Neural progenitor cell (in vitro differentiated cells): Measurements from ENCODE around the gene ADTRP. TPM values are rescaled to one million over a fixed set of nuclear protein-coding genes. Genes with fewer than 3 reads are reported as not detected.

ENCODE experiments used
- DNase-seq: peaks from one replicate; pipeline ENCODE4 v3.0.0-alpha.2; 2016; ENCODE audit warnings: low spot score
- H2AFZ ChIP-seq: fragments of 200-600 bp; sonication (generic); replicated peaks from 2 replicates; pipeline ENCODE4 v1.6.1; 2016; ENCODE audit warnings: antibody characterized with exemption
- H3F3A ChIP-seq: fragments of 200-600 bp; sonication (generic); 2 replicates; pipeline ENCODE4 v1.6.1; 2016; ENCODE audit warnings: antibody characterized with exemption, low read depth
- H3K27ac ChIP-seq: fragments of 200-600 bp; sonication (generic); 2 replicates; pipeline ENCODE4 v1.5.1; 2016; ENCODE audit warnings: mild to moderate bottlenecking
- H3K27me3 ChIP-seq: fragments of 200-600 bp; sonication (generic); 2 replicates; pipeline ENCODE4 v1.6.1; 2016; ENCODE audit warnings: mild to moderate bottlenecking, moderate library complexity
- H3K36me3 ChIP-seq: fragments of 200-600 bp; sonication (generic); 2 replicates; pipeline ENCODE4 v1.5.1; 2016
- H3K4me1 ChIP-seq: fragments of 200-600 bp; sonication (generic); 2 replicates; pipeline ENCODE4 v1.6.1; 2016; ENCODE audit warnings: mixed run types
- H3K4me2 ChIP-seq: fragments of 200-600 bp; sonication (generic); 2 replicates; pipeline ENCODE4 v1.6.1; 2016
- H3K4me3 ChIP-seq: fragments of 200-600 bp; sonication (generic); 2 replicates; pipeline ENCODE4 v1.5.1; 2016
- H3K79me2 ChIP-seq: fragments of 200-600 bp; sonication (generic); 2 replicates; pipeline ENCODE4 v1.6.1; 2016; ENCODE audit warnings: low read depth
- H3K9ac ChIP-seq: fragments of 200-600 bp; sonication (generic); 2 replicates; pipeline ENCODE4 v1.6.1; 2016
- H3K9me3 ChIP-seq: fragments of 200-600 bp; sonication (generic); 2 replicates; pipeline ENCODE4 v1.5.1; 2016; ENCODE audit warnings: low read depth
- H4K20me1 ChIP-seq: fragments of 200-600 bp; sonication (generic); 2 replicates; pipeline ENCODE4 v1.6.1; 2016; ENCODE audit warnings: low read depth
- H3K27ac Mint-ChIP-seq: 3 replicates; pipeline ENCODE4 v1.8.0; 2021; ENCODE audit warnings: mixed read lengths
- H3K27me3 Mint-ChIP-seq: 2 replicates; pipeline ENCODE4 v1.8.0; 2022; ENCODE audit warnings: low read depth, mild to moderate bottlenecking, inconsistent platforms, moderate library complexity, mixed read lengths; ENCODE audit not compliant: insufficient read depth
- H3K36me3 Mint-ChIP-seq: 3 replicates; pipeline ENCODE4 v1.8.0; 2021; ENCODE audit warnings: mixed read lengths
- H3K4me1 Mint-ChIP-seq: 3 replicates; pipeline ENCODE4 v1.8.0; 2021; ENCODE audit warnings: mixed read lengths
- H3K4me3 Mint-ChIP-seq: 3 replicates; pipeline ENCODE4 v1.8.0; 2021; ENCODE audit warnings: mild to moderate bottlenecking, moderate library complexity, mixed read lengths
- H3K9me3 Mint-ChIP-seq: 3 replicates; pipeline ENCODE4 v1.8.0; 2020; ENCODE audit warnings: mixed read lengths
- EZH2 ChIP-seq: fragments of 200-600 bp; sonication (generic); IDR thresholded peaks from 2 replicates; pipeline ENCODE4 v1.6.1; 2017; ENCODE audit warnings: antibody characterized with exemption, mild to moderate bottlenecking, moderate library complexity
- EZH2phosphoT487 ChIP-seq: fragments of 200-600 bp; sonication (generic); IDR thresholded peaks from 2 replicates; pipeline ENCODE4 v1.6.1; 2017; ENCODE audit warnings: antibody characterized with exemption
- total RNA-seq: library from RNA; depleted of rRNA; stranded (reverse); fragments of >200 nt; gene quantifications from 2 replicates; pipeline ENCODE4 v1.2.3, GENCODE V29; 2015; ENCODE audit warnings: low replicate concordance
- TF ChIP-seq, protein P1 (sequence below): fragments of 200-600 bp; sonication (generic); IDR thresholded peaks from 2 replicates; pipeline ENCODE4 v1.5.1; 2017; ENCODE audit warnings: antibody characterized with exemption, mild to moderate bottlenecking

ADTRP gene
- total RNA-seq, 1 donor from 2014 or later = not detected

DNA sequence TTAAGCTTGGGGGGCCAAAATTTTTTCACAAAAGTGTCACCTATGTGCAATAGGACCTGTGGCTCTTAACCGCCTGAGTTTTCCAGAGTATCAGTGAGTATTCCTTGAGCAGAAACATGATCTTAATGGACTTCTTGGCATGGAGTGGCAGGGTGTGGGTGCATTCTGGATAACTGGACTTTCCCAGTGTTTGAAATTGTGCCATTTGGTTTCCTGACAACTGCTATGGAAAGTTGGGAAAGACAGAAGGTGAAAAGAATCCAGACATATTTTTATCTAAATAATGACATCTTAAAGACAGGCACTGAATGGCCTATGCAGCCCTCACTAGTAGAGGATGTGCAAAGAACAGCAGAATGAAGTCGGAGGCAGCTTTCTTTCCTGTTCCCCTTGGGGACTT, 34.3 kb upstream of the ADTRP start:
- Mint-ChIP-seq H3K9me3 (peaks cover 2% of the 10 kb centered on the region), H3K4me3 (no peak overlapping the region), H3K4me1 (peaks cover 35% of the 10 kb centered on the region), H3K27ac (no peak overlapping the region), H3K27me3 (peaks cover 7% of the 10 kb centered on the region), H3K36me3 (no peaks in the 10 kb centered on the region)
- Histone ChIP-seq H3K36me3 (no peaks in the 10 kb centered on the region), H3K4me2 (no peak overlapping the region), H3F3A (no peaks in the 10 kb centered on the region), H3K27ac (no peak overlapping the region), H2AFZ (no peak overlapping the region), H3K9me3 (no peaks in the 10 kb centered on the region), H3K79me2 (no peaks in the 10 kb centered on the region), H3K9ac (no peak overlapping the region), H3K27me3 (no peaks in the 10 kb centered on the region), H4K20me1 (no peaks in the 10 kb centered on the region), H3K4me1 (peaks cover 6% of the 10 kb centered on the region), H3K4me3 (no peak overlapping the region)
- TF ChIP-seq EZH2 (no peak), EZH2phosphoT487 (no peak)
- TF ChIP-seq, protein P1, sequence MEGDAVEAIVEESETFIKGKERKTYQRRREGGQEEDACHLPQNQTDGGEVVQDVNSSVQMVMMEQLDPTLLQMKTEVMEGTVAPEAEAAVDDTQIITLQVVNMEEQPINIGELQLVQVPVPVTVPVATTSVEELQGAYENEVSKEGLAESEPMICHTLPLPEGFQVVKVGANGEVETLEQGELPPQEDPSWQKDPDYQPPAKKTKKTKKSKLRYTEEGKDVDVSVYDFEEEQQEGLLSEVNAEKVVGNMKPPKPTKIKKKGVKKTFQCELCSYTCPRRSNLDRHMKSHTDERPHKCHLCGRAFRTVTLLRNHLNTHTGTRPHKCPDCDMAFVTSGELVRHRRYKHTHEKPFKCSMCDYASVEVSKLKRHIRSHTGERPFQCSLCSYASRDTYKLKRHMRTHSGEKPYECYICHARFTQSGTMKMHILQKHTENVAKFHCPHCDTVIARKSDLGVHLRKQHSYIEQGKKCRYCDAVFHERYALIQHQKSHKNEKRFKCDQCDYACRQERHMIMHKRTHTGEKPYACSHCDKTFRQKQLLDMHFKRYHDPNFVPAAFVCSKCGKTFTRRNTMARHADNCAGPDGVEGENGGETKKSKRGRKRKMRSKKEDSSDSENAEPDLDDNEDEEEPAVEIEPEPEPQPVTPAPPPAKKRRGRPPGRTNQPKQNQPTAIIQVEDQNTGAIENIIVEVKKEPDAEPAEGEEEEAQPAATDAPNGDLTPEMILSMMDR = no peak
- no peak for DNase-seq

DNA sequence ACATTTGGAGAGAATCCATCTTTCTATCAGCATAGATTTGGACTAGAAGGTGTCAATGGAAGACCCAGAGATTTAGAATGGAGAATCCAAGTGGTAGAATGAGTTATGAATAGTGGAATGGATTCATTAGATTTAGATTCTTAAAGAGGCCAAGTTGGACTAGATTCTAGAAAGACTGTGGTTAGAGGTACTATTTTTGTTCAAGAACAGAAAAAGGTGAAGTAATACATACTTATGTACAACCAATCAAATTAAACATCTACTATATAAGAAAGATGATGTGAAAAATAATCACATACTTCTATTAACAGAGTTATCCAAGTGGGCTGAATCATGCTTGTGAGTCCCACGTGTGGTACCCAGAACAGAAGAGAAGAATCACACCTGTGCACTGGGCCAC, 33.8 kb upstream of the ADTRP start:
- Mint-ChIP-seq H3K4me1 (peaks cover 35% of the 10 kb centered on the region), H3K36me3 (no peaks in the 10 kb centered on the region), H3K9me3 (peaks cover 2% of the 10 kb centered on the region), H3K27me3 (peaks cover 6% of the 10 kb centered on the region), H3K27ac (no peak overlapping the region), H3K4me3 (no peak overlapping the region)
- Histone ChIP-seq H3K4me3 (no peak overlapping the region), H3K27me3 (no peaks in the 10 kb centered on the region), H3K4me2 (no peak overlapping the region), H3K36me3 (no peaks in the 10 kb centered on the region), H3F3A (no peaks in the 10 kb centered on the region), H4K20me1 (no peaks in the 10 kb centered on the region), H3K79me2 (no peaks in the 10 kb centered on the region), H3K9me3 (no peaks in the 10 kb centered on the region), H2AFZ (no peak overlapping the region), H3K9ac (no peak overlapping the region), H3K4me1 (peaks cover 6% of the 10 kb centered on the region), H3K27ac (no peak overlapping the region)
- no peak for DNase-seq
- TF ChIP-seq, protein P1 = no peak
- TF ChIP-seq EZH2 (no peak), EZH2phosphoT487 (no peak)

DNA sequence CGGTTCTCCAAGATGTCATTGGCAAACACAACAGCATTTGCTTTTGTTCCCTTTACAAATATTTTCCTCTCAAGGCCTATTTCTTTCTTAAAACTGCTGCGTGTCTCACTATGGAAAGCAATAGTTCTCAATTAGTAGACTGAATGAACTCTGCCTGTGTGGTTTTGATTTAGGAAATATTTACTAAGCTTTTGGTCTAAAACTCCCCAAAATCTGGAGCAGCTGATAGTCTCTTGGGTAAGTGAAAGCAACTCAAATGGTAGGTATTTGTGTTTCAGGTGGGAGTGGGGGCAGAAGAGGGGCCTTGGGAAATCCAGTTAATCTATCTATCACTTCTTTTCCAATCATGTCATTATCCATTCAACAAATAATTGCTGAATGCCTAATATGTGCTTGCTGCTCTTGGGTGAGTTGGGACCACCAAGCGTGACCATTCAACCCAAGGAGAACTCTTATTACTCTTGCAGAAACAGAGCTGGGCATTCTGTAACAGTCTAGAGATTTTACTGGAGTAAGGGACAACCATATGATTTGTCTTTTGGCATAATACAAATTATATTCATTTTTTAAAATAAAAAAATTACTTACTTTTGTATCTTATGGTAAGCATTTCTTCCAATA, 33.2 kb upstream of the ADTRP start:
- TF ChIP-seq EZH2phosphoT487 (no peak), EZH2 (no peak)
- TF ChIP-seq, protein P1 = no peak
- no peaks in the 10 kb centered on the region for H4K20me1 ChIP-seq
- H3K4me3 ChIP-seq = no peak overlapping the region
- Mint-ChIP-seq H3K36me3 (no peaks in the 10 kb centered on the region), H3K27ac (no peak overlapping the region), H3K4me1 (peaks cover 41% of the 10 kb centered on the region), H3K27me3 (peaks cover 8% of the 10 kb centered on the region), H3K4me3 (no peak overlapping the region), H3K9me3 (peaks cover 2% of the 10 kb centered on the region)
- H2AFZ ChIP-seq = no peak overlapping the region
- no peaks in the 10 kb centered on the region for H3F3A ChIP-seq
- peaks cover 6% of the 10 kb centered on the region for H3K4me1 ChIP-seq
- H3K4me2 ChIP-seq = peak overlapping the region; percentile 24
- H3K27me3 ChIP-seq = no peaks in the 10 kb centered on the region
- no peaks in the 10 kb centered on the region for H3K79me2 ChIP-seq
- DNase-seq = no peak
- H3K9ac ChIP-seq = no peak overlapping the region
- H3K9me3 ChIP-seq = no peaks in the 10 kb centered on the region
- no peak overlapping the region for H3K27ac ChIP-seq
- H3K36me3 ChIP-seq = no peaks in the 10 kb centered on the region
